Measurements from ENCODE around the gene SEPTIN7. TPM values are rescaled to one million over a fixed set of nuclear protein-coding genes. Genes with fewer than 3 reads are reported as not detected.

Gene SEPTIN7
- 234 and 235 TPM in 2 replicates for total RNA-seq

GRCh38 chr7:35800718-35801391, at the start of gene SEPTIN7:
TSS of gene SEPTIN7 (plus strand) at chr7:35801057. CDS start at chr7:35801210, 153 bp downstream.

Other genes with a start within 250 kb of the SEPTIN7 start
- gene HERPUD2, start 105.9 kb upstream of the SEPTIN7 start, total RNA-seq, result 24.8 and 26.9 TPM in 2 replicates